Neural progenitor cell (in vitro differentiated cells): ENCODE measurements around the gene ABCD2.
"Not testable (repeated sequence)": the region's sequence is repeated elsewhere in the genome, so short reads cannot be mapped to it uniquely, and the experiment has no call there.

Experiments used
- EZH2 ChIP-seq: fragments of 200-600 bp; sonication (generic); IDR thresholded peaks from 2 replicates; pipeline ENCODE4 v1.6.1; 2017; ENCODE audit warnings: antibody characterized with exemption, mild to moderate bottlenecking, moderate library complexity
- TF ChIP-seq, protein P1 (sequence below): fragments of 200-600 bp; sonication (generic); IDR thresholded peaks from 2 replicates; pipeline ENCODE4 v1.5.1; 2017; ENCODE audit warnings: antibody characterized with exemption, mild to moderate bottlenecking

DNA sequence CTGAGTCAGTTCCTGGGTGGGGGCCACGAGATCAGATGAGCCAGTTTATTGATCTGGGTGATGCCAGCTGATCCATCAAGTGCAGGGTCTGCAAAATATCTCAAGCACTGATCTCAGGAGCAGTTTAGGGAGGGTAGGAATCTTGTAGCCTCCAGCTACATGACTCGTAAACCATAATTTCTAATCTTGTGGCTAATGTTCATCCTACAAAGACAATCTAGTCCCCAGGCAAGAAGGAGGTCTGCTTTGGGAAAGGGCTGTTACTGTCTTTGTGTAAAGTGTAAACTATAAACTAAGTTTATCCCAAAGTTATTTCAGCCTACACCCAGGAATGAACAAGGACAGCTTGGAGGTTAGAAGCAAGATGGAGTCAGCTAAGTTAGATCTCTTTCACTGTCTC, 75.4 kb downstream of the ABCD2 start:
- TF ChIP-seq, protein P1, sequence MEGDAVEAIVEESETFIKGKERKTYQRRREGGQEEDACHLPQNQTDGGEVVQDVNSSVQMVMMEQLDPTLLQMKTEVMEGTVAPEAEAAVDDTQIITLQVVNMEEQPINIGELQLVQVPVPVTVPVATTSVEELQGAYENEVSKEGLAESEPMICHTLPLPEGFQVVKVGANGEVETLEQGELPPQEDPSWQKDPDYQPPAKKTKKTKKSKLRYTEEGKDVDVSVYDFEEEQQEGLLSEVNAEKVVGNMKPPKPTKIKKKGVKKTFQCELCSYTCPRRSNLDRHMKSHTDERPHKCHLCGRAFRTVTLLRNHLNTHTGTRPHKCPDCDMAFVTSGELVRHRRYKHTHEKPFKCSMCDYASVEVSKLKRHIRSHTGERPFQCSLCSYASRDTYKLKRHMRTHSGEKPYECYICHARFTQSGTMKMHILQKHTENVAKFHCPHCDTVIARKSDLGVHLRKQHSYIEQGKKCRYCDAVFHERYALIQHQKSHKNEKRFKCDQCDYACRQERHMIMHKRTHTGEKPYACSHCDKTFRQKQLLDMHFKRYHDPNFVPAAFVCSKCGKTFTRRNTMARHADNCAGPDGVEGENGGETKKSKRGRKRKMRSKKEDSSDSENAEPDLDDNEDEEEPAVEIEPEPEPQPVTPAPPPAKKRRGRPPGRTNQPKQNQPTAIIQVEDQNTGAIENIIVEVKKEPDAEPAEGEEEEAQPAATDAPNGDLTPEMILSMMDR: not testable (repeated sequence)
- not testable (repeated sequence) for TF ChIP-seq EZH2
